ENCODE results near the gene POLK. TPM values are rescaled to one million over a fixed set of nuclear protein-coding genes. Genes with fewer than 3 reads are reported as not detected.

Gene POLK
- total and polyA plus RNA-seq, 2 of the 8 experiments (the other 6 are each of a cell fraction or from before 2014, with no cell fraction given): 2.0 to 9.0 TPM

GRCh38 chr5:75627801-75628200 is 116.1 kb downstream of the POLK start:
- Histone ChIP-seq H4K8ac (ENCODE audit: extremely low read depth, insufficient read depth, low read length) (no peak overlapping the region), H3K18ac (ENCODE audit: extremely low read depth, low read length) (no peak overlapping the region), H3K79me1 (ENCODE audit: low read depth, low read length) (no peaks in the 10 kb centered on the region), H2BK12ac (ENCODE audit: low read depth, low read length) (no peak overlapping the region), H3K36me3 (ENCODE audit: control insufficient read depth in 2 of 4, insufficient read depth in 4 of 4, low read length in 3 of 4) (no peaks in the 10 kb centered on the region), H3K4me1 (replicated peaks in 1 of 4; ENCODE audit: control insufficient read depth in 3 of 4, insufficient read depth in 4 of 4, low read length in 3 of 4) (no peaks in the 10 kb centered on the region), H3K9ac (replicated peaks in 1 of 4; ENCODE audit: extremely low read depth in 1 of 4, low read depth in 3 of 4, low read length in 3 of 4) (no peak overlapping the region), H4K91ac (replicated peaks; ENCODE audit: insufficient read length, low read length) (no peak overlapping the region), H3K9me3 (ENCODE audit: insufficient read depth in 2 of 2, low read depth in 1 of 2, low read length in 1 of 2) (no peaks in the 10 kb centered on the region), H3K27ac (ENCODE audit: low read depth, low read length) (no peak overlapping the region), H3K27me3 (replicated peaks in 1 of 4; ENCODE audit: control insufficient read depth in 3 of 4, extremely low read depth in 1 of 4, insufficient read depth in 3 of 4, low read length in 3 of 4) (no peaks in the 10 kb centered on the region), H2AFZ (ENCODE audit: low read length) (no peak overlapping the region), H3K4ac (replicated peaks; ENCODE audit: insufficient read length, low read depth, low read length) (no peak overlapping the region), H3K56ac (replicated peaks; ENCODE audit: insufficient read length, low read depth, low read length) (no peak overlapping the region), H2BK20ac (ENCODE audit: low read length) (no peak overlapping the region), H4K5ac (ENCODE audit: insufficient read length, low read depth, low read length) (no peak overlapping the region), H3K14ac (ENCODE audit: insufficient read length) (no peak overlapping the region), H2BK15ac (ENCODE audit: low read length) (no peak overlapping the region), H3K79me2 (ENCODE audit: control insufficient read depth in 1 of 2, insufficient read depth in 2 of 2, low read length in 2 of 2) (no peaks in the 10 kb centered on the region), H3K4me3 (ENCODE audit: extremely low read depth in 1 of 4, insufficient read depth in 2 of 4, low read depth in 3 of 4, low read length in 4 of 4) (no peak overlapping the region), H3K23me2 (ENCODE audit: low read depth, low read length) (no peaks in the 10 kb centered on the region), H3K23ac (ENCODE audit: insufficient read length) (no peak overlapping the region), H4K20me1 (replicated peaks in 1 of 2; ENCODE audit: control insufficient read depth in 1 of 2, insufficient read depth in 2 of 2, low read length in 2 of 2) (no peaks in the 10 kb centered on the region), H2BK120ac (replicated peaks; ENCODE audit: low read depth, low read length) (no peak overlapping the region), H2BK5ac (ENCODE audit: low read depth, low read length) (no peak overlapping the region), H3K4me2 (ENCODE audit: insufficient read depth in 1 of 2, low read depth in 2 of 2, low read length in 2 of 2) (no peak overlapping the region), H2AK5ac (ENCODE audit: low read depth, low read length) (no peak overlapping the region)
- DNase-seq (ENCODE audit: low read depth in 1 of 2, low spot score in 2 of 2): no peak
- TF ChIP-seq, protein P1, sequence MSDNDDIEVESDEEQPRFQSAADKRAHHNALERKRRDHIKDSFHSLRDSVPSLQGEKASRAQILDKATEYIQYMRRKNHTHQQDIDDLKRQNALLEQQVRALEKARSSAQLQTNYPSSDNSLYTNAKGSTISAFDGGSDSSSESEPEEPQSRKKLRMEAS (IDR thresholded peaks at IDR 0.05): no peak
- TF ChIP-seq RAD21 (IDR thresholded peaks at IDR 0.05 in 1 of 2, conservative IDR thresholded peaks at IDR 0.05 in 1 of 2; ENCODE audit: low read depth in 2 of 2, low read length in 2 of 2): no peak
- TF ChIP-seq, protein P2, sequence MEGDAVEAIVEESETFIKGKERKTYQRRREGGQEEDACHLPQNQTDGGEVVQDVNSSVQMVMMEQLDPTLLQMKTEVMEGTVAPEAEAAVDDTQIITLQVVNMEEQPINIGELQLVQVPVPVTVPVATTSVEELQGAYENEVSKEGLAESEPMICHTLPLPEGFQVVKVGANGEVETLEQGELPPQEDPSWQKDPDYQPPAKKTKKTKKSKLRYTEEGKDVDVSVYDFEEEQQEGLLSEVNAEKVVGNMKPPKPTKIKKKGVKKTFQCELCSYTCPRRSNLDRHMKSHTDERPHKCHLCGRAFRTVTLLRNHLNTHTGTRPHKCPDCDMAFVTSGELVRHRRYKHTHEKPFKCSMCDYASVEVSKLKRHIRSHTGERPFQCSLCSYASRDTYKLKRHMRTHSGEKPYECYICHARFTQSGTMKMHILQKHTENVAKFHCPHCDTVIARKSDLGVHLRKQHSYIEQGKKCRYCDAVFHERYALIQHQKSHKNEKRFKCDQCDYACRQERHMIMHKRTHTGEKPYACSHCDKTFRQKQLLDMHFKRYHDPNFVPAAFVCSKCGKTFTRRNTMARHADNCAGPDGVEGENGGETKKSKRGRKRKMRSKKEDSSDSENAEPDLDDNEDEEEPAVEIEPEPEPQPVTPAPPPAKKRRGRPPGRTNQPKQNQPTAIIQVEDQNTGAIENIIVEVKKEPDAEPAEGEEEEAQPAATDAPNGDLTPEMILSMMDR (IDR thresholded peaks at IDR 0.05; ENCODE audit: control extremely low read depth in 1 of 3, insufficient read depth in 1 of 3, low read depth in 1 of 3, low read length in 3 of 3): no peak
- POLR2A ChIA-PET (ENCODE audit: partially characterized antibody): no interaction called here
- FAIRE-seq: no peak
- CTCF ChIA-PET (ENCODE audit: partially characterized antibody): interaction anchor here (0.6 to 1.5 kb wide), 2 partner anchors 37 to 609 kb away, joined by 3 read pairs; no protein-coding TSS in a partner anchor
- 100% methylated on average over 1 of the region's 1 CpG; no CpG with 5 or more reads in 1 of the 2 experiments for WGBS, 2 experiments (ENCODE audit: extremely low coverage in 1 of 2, insufficient coverage in 1 of 2, insufficient read length in 1 of 2, insufficient replicate concordance in 2 of 2, low coverage in 1 of 2, low lambda C conversion rate in 2 of 2, missing lambda C conversion rate in 1 of 2)
